Bone marrow (tissue), 2 donors: ENCODE data around the gene VILL.

Source experiments
- DNase-seq, 2 donors: peaks; one replicate each; lab custom pipeline; 2025; lab: John Stamatoyannopoulos, UW

The VILL gene

GRCh38 chr3:38000965-38001455, 10.4 kb downstream of the VILL start:
- DNase-seq: no peak

- DNase-seq: no peak
Observed at GRCh38 chr3:38001456-38002081, 11.0 kb downstream of the VILL start.

GRCh38 chr3:38002291-38002876, 11.8 kb downstream of the VILL start:
- no peak for DNase-seq

GRCh38 chr3:38002940-38003339, 12.4 kb downstream of the VILL start:
- no peak for DNase-seq

- peak; percentile 16 to 21 for DNase-seq
Observed at GRCh38 chr3:38003371-38003816, 12.8 kb downstream of the VILL start.

GRCh38 chr3:38003817-38004414, 13.3 kb downstream of the VILL start:
- DNase-seq: no peak

GRCh38 chr3:38004415-38005075, 14.0 kb downstream of the VILL start:
- DNase-seq: peak in 1 of 2 donors; percentile 22

- no peak for DNase-seq
Observed at GRCh38 chr3:38005076-38006020, 14.8 kb downstream of the VILL start.

- no peak for DNase-seq
Observed at GRCh38 chr3:38006031-38006430, 15.4 kb downstream of the VILL start.

- DNase-seq: no peak
Observed at GRCh38 chr3:38006445-38006995, 15.9 kb downstream of the VILL start.

- DNase-seq: no peak
Observed at GRCh38 chr3:38007754-38008090, 17.1 kb downstream of the VILL start.

- DNase-seq: no peak
Observed at GRCh38 chr3:38008191-38008701, 17.7 kb downstream of the VILL start.

GRCh38 chr3:38008971-38009580, 18.5 kb downstream of the VILL start:
- DNase-seq: no peak

- DNase-seq: no peak
Observed at GRCh38 chr3:38009807-38010591, 19.4 kb downstream of the VILL start.

- no peak for DNase-seq
Observed at GRCh38 chr3:38011111-38011510, 20.5 kb downstream of the VILL start.

GRCh38 chr3:38015485-38015884, 24.9 kb downstream of the VILL start:
- no peak for DNase-seq

- DNase-seq: no peak
Observed at GRCh38 chr3:38015984-38016383, 25.4 kb downstream of the VILL start.

GRCh38 chr3:38016410-38016809, 25.8 kb downstream of the VILL start:
- no peak for DNase-seq

GRCh38 chr3:38016847-38017444, 26.4 kb downstream of the VILL start:
- DNase-seq: no peak
